ENCODE results near the gene CDCP2.

The CDCP2 gene

DNA sequence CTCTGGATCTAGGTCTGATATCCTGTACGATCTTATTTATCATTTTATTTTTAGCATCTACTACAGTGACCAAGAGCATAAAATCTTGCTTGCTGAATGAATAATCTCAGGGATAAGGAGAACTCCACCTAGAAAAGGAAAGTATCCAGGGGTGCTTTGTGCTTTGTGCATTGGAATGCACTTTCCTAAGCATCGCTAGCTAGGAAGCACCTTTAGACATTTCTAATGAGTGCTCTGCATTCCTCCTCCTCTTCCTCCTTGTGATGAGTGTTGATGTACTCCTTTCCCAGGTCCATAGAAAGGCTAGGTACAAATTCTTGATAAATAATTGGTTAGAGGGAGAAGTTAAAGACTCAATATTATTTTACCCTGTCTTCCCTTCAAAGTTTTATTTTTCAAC lies 68.0 kb downstream of the CDCP2 start:
- DNase-seq, result no peak

Measured in fibroblast of skin of back (primary cell).